NCI-H187 treated with DMSO at 0.1 percent for 48 hours (cell line): ENCODE data around the gene PROX1.

Experiments used
- DNase-seq: peaks from one replicate; lab custom pipeline; 2025; lab: John Stamatoyannopoulos, UW

The PROX1 gene

DNA sequence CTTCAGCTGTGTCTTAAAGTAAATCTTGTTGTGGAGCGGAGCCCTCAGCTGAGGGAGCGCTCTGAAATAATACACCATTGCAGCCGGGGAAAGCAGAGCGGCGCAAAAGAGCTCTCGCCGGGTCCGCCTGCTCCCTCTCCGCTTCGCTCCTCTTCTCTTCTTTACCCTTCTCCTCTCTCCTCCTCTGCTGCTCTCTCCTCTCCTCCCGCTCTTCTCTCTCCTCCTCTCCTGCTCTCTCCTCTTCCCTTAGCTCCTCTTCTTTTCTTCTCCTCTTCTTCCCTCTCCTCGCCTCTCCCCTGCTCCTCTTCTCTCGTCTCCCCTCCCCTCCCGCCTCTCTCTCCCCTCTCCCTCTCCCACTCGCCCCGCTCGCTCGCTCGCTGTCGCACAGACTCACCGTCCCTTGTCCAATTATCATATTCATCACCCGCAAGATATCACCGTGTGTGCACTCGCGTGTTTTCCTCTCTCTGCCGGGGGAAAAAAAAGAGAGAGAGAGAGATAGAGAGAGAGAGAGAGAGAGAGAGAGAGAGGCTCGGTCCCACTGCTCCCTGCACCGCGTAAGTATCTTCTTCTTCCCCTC, at the start of gene PROX1:
PROX1 (plus strand) TSS at position 47 of the 580 bp plus-strand sequence. CDS start 8,563 bp downstream, outside the sequence.
- DNase-seq: no peak

DNA sequence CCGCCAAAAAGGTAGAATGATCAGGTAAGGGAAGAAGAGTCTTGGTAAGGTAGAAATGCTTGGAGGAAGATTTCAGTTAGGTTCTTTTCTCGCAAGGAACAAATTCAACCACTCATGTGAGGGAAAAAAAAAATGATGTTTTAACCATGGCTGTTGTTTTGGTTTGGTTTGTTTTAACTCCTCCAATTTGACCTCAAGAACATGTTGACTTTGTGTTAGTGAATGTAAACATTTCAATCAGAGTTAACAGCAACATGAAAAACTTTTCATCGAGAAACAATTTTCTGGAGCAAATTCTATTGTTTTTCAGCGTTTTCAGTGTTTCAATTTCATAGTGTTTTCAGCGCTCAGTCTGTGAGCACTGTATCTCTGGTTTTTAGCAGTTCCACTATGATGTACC, 49.0 kb upstream of the PROX1 start:
- DNase-seq: no peak

- no peak for DNase-seq
Observed at GRCh38 chr1:213939888-213940287, 47.9 kb upstream of the PROX1 start.

- DNase-seq: no peak
Observed at GRCh38 chr1:213940947-213941346, 46.8 kb upstream of the PROX1 start.

- no peak for DNase-seq
Observed at GRCh38 chr1:213942061-213942460, 45.7 kb upstream of the PROX1 start.

DNA sequence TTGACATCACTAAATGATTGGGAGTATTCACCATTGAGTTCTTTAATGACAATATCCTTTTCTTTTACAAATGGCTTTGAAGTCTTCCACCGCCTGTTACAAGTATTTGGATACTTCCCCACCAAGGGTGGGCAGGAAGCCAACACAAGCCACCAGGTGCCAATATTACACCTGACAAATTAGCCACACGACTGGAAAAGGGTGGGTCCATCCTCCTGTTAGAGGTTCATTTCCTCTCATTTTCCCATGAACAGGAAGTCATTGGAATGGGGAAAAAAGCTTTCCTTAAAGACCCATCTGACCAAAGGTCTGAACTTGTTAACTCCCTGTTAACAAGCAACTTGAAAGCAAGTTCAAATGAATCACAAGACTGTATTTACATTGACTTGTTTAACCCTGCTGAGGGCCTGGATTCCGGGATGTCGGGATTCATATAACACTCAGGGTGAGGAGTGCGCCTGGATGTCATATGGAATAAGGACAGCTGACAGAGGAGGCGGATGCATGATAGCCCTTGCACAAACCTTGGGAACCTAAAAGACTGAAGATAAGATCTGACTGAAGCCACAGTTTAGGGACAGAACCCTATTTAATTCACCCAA, 40.5 kb upstream of the PROX1 start:
- no peak for DNase-seq

DNA sequence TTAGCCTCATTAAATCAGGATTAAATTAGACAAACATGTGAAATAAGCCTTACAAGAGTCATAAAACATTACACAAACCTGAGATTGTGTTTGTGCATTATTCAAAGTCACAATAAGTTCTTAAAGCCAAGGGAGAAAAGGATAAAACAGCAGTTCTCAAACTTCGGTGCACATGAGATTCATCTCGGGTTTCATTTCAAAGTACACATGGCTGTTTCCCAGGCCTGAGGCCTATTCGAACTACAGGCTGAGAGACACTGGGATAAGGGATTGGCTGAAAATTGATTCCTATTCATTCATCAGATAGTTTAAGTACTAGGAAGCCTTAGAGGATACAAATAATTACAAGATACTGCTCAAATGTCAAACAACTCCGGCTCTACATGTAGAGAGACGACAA, 35.9 kb upstream of the PROX1 start:
- no peak for DNase-seq

- DNase-seq: no peak
Observed at GRCh38 chr1:213953806-213954205, 34.0 kb upstream of the PROX1 start.

GRCh38 chr1:213956295-213956770, 31.4 kb upstream of the PROX1 start:
- DNase-seq: no peak

- DNase-seq: no peak
Observed at GRCh38 chr1:213958346-213958745, 29.4 kb upstream of the PROX1 start.

- DNase-seq: no peak
Observed at GRCh38 chr1:213960963-213961362, 26.8 kb upstream of the PROX1 start.

GRCh38 chr1:213962508-213962907, 25.3 kb upstream of the PROX1 start:
- DNase-seq: no peak

DNA sequence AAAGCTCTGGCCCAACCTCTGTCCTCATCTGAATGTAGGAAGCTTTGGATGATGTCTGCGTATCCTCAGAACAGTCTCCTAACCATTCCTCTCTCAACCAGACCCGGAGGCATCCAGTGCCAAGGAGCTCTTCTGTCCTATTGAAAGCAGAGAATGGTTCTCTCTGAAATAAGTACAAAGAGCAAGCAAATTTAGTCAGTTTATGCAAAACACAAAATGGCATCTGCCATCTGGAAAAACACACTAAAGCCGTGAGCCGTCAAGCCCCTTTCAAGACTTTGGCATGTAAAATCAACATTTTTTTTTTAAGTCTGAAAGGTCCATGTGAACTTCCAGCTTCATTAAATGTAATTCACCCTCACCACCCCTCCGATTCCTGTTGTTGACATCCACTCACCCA, 21.7 kb upstream of the PROX1 start:
- DNase-seq: no peak

DNA sequence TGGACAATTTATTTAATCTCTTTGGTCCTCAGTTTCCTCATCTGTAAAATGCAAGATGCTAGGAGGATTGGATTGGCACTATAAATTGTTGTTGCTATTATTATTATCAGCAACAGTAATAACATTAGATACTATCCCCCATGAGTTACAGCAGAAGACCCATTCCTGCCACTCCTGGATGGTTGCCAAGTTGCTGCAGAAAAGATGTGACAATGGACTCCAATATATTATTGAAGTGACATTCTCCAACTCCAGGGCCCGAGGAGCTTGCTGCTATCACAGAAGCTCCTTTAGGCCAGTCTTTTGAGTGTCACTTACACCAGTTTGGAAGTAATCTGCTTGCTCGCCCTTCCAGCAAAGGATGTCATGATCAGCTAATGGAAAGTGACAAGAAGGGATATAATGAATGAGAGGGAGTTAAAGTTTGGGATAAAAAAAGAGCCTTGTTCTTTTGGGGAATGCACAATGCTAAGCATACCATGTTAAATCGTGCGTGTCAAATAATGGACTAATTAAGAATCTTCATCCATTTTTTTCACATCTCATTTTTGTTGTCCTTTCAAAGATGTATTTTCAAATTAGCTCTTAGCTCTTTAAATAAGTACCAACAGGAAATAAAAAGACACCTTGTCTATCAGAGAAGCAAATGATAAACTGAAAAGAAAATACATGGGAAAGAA, 19.5 kb upstream of the PROX1 start:
- no peak for DNase-seq

GRCh38 chr1:213969958-213970555, 17.7 kb upstream of the PROX1 start:
- no peak for DNase-seq

DNA sequence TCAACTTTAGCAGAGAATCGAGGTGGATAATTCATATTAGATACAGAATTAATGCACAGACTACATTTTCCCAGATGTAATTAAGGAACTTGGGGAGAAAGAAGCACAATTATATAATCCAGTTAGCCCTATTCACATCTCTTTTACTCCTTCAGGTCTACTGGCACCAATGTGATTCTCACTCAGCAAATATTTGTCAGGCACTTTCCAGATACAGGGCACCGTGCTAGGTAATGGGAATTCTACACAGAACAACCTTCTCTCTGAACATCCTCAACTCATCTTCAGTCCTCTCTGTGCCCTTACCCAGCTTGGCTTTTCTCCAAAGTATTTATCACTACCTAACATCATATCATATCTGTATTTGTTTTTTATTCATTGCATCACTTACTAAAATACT, 15.6 kb upstream of the PROX1 start:
- DNase-seq: no peak

- DNase-seq: no peak
Observed at GRCh38 chr1:213973129-213973528, 14.6 kb upstream of the PROX1 start.

DNA sequence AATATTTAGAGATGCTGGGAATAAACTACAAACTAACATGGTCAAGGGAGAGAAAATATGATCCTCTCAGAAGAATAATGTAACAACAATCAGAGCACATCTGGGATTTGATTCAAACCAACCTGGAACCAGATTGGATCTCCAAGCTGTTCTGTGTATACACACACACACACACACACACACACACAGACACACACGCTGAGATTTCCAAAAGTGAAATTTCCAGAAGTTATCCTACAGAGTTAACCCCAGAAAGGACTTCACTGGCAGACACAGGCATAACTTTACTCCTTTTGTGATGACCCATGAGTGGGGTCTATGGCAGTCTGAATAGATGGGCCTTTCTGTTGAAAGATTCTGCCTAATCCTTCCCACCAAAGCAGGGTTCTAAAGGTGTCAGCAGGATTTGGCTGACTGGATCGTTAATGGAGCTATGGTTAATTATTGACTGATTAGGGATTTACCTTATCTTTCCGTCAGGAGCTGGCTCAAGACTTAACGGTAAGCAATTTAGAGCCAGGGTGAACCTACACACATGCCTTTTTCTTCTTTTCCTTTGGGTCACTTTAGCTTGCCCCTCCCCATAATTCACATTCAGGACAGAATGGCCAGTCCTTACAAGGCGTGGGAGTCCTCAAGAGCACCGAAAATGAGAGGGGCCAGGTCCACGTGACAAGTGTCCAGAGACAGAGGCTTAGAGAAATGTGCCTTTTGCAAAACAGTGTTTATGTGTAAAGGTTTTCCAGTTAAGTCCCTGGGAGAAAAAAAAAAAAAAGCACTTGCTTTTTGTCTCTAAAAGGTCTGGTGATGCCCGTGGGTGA, 10.9 kb upstream of the PROX1 start:
- DNase-seq: no peak

DNA sequence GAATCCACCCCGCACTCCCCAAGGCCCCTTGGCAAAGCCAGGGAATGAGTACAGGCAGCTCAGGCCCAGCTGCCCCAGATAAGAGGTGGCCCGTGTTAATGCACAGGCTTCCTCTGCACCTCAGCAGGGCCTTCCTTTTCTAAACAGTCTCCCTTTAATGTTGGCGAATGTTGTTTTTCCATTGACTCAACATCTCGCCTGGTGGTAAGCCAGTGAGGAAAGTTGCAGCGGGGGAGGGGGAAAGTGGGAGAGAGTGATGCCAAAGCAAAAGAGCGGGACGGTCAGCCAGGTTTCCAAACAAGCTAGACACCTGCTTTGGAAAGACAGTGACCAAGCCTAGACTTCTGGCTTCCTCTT, 10.3 kb upstream of the PROX1 start:
- DNase-seq: no peak

DNA sequence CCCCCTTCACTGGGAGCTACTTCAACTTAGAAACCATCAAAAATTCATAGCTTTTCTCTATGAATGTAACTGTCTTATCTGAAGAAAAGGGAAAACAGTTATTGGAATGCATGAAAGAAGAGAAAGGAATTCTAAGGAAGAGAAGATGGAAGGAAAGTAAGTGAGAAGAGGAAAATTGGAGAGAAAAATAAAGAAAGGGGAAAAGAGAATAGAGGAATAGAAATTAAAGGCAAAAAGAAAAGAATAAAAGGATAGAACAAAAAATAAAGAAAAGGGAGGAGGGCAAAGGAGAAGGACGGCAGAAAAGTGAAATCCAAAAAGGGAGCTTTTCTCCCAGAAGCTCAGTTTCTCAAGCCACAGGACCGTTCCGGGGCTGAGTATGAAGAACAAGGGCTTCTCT, 9.9 kb upstream of the PROX1 start:
- no peak for DNase-seq

DNA sequence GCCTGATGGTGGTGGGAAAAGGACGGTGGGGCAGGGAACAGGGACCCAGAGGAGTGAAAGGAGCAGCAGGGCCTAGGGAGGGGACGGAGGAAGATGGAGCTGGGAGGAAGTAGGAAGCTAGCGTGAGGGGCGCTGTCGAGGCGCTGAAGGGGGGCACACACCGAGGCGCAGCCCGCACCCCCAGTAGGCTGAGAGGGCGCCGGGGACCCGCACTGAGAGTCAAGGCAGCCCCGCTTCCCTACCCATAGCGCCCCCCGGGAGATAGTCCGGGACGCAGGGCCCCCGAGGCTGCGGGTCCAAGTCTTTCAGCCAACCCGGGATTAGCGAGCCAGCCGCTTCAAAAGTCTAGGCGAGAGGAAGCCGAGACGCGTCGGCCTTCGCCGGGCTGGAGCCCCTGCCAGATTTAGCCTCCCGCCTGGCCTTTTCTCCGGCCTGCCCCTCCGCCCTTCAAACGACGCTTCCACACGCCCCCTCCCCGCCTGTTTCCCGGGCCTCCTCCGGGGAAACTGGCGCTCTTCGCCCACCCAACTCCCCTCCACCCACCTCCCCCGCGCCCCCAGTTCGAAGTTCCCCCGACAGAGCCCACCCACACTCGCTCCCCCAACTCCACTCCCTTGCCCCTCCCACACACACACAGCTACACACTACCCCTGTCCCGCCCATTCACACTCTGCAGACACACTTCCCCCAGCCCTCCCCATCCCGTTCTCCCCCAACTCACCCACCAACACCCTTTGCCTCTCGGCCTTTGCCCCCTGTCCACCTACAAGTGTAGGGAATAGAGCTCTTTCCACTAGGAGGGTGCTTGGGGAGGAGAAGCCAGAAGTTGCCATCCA, 7.8 kb upstream of the PROX1 start:
- DNase-seq: no peak
